ENCODE data around the gene SRRM4.
"Not testable (repeated sequence)": the region's sequence is repeated elsewhere in the genome, so short reads cannot be mapped to it uniquely, and the experiment has no call there.

SRRM4 gene

GRCh38 chr12:119071176-119071575 lies 89.8 kb downstream of the SRRM4 start:
- DNase-seq = no peak

GRCh38 chr12:119071638-119072231 lies 90.4 kb downstream of the SRRM4 start:
- DNase-seq = no peak

GRCh38 chr12:119072440-119072839 lies 91.1 kb downstream of the SRRM4 start:
- DNase-seq = no peak

GRCh38 chr12:119075222-119075787 lies 94.0 kb downstream of the SRRM4 start:
- DNase-seq = no peak

GRCh38 chr12:119075918-119076317 lies 94.6 kb downstream of the SRRM4 start:
- DNase-seq = no peak

GRCh38 chr12:119079530-119079929 lies 98.2 kb downstream of the SRRM4 start:
- no peak for DNase-seq

- DNase-seq = no peak
Measured at GRCh38 chr12:119082016-119082415, 100.7 kb downstream of the SRRM4 start.

GRCh38 chr12:119082496-119082895 lies 101.2 kb downstream of the SRRM4 start:
- no peak for DNase-seq

GRCh38 chr12:119088685-119089379 lies 107.5 kb downstream of the SRRM4 start:
- no peak for DNase-seq

- DNase-seq = no peak
Measured at GRCh38 chr12:119089380-119090013, 108.2 kb downstream of the SRRM4 start.

- DNase-seq = no peak
Measured at GRCh38 chr12:119090276-119090675, 108.9 kb downstream of the SRRM4 start.

- DNase-seq = no peak
Measured at GRCh38 chr12:119090865-119091264, 109.5 kb downstream of the SRRM4 start.

GRCh38 chr12:119096429-119097202 lies 115.3 kb downstream of the SRRM4 start:
- DNase-seq = no peak

- DNase-seq = no peak
Measured at GRCh38 chr12:119100933-119101332, 119.6 kb downstream of the SRRM4 start.

GRCh38 chr12:119102274-119102673 lies 120.9 kb downstream of the SRRM4 start:
- no peak for DNase-seq

- DNase-seq = no peak
Measured at GRCh38 chr12:119102714-119103113, 121.4 kb downstream of the SRRM4 start.

- DNase-seq = not testable (repeated sequence)
Measured at GRCh38 chr12:119104969-119105368, 123.6 kb downstream of the SRRM4 start.

- DNase-seq = no peak
Measured at GRCh38 chr12:119113496-119113986, 132.2 kb downstream of the SRRM4 start.

GRCh38 chr12:119114294-119114693 lies 133.0 kb downstream of the SRRM4 start:
- no peak for DNase-seq

- DNase-seq = peak; percentile 24 to 42
Measured at GRCh38 chr12:119115296-119115905, 134.1 kb downstream of the SRRM4 start.

GRCh38 chr12:119117936-119118335 lies 136.6 kb downstream of the SRRM4 start:
- no peak for DNase-seq

GRCh38 chr12:119118625-119119024 lies 137.3 kb downstream of the SRRM4 start:
- DNase-seq = no peak

Data from inflammatory macrophage (primary cell).